GF-D8 (cell line): ENCODE measurements around the gene NEK1.
"Not testable (repeated sequence)": the region's sequence is repeated elsewhere in the genome, so short reads cannot be mapped to it uniquely, and the experiment has no call there.

ENCODE experiments used
- DNase-seq: peaks from one replicate; lab custom pipeline; 2025; lab: John Stamatoyannopoulos, UW

The NEK1 gene

GRCh38 chr4:169601016-169601771 is 11.2 kb downstream of the NEK1 start:
- no peak for DNase-seq

GRCh38 chr4:169594560-169595195 is 17.7 kb downstream of the NEK1 start:
- no peak for DNase-seq

- no peak for DNase-seq
Observed at GRCh38 chr4:169593050-169593560, 19.3 kb downstream of the NEK1 start.

- no peak for DNase-seq
Observed at GRCh38 chr4:169583563-169583962, 28.8 kb downstream of the NEK1 start.

- no peak for DNase-seq
Observed at GRCh38 chr4:169582706-169583105, 29.7 kb downstream of the NEK1 start.

- DNase-seq = no peak
Observed at GRCh38 chr4:169582203-169582602, 30.2 kb downstream of the NEK1 start.

GRCh38 chr4:169573889-169574288 is 38.5 kb downstream of the NEK1 start:
- no peak for DNase-seq

- no peak for DNase-seq
Observed at GRCh38 chr4:169571435-169571834, 40.9 kb downstream of the NEK1 start.

- not testable (repeated sequence) for DNase-seq
Observed at GRCh38 chr4:169571012-169571411, 41.4 kb downstream of the NEK1 start.

- not testable (repeated sequence) for DNase-seq
Observed at GRCh38 chr4:169570266-169570665, 42.1 kb downstream of the NEK1 start.

GRCh38 chr4:169569188-169569587 is 43.2 kb downstream of the NEK1 start:
- not testable (repeated sequence) for DNase-seq

GRCh38 chr4:169567916-169568315 is 44.5 kb downstream of the NEK1 start:
- no peak for DNase-seq

- no peak for DNase-seq
Observed at GRCh38 chr4:169566021-169566818, 46.2 kb downstream of the NEK1 start.

GRCh38 chr4:169565606-169566005 is 46.8 kb downstream of the NEK1 start:
- DNase-seq = no peak

- DNase-seq = no peak
Observed at GRCh38 chr4:169557061-169557636, 55.2 kb downstream of the NEK1 start.

GRCh38 chr4:169546548-169546947 is 65.8 kb downstream of the NEK1 start:
- not testable (repeated sequence) for DNase-seq

GRCh38 chr4:169540774-169541173 is 71.6 kb downstream of the NEK1 start:
- DNase-seq = no peak

- DNase-seq = no peak
Observed at GRCh38 chr4:169530048-169530447, 82.3 kb downstream of the NEK1 start.

GRCh38 chr4:169523796-169524195 is 88.6 kb downstream of the NEK1 start:
- DNase-seq = no peak

GRCh38 chr4:169510617-169511016 is 101.8 kb downstream of the NEK1 start:
- DNase-seq = no peak

GRCh38 chr4:169506903-169507302 is 105.5 kb downstream of the NEK1 start:
- DNase-seq = no peak

GRCh38 chr4:169499907-169500306 is 112.5 kb downstream of the NEK1 start:
- DNase-seq = not testable (repeated sequence)
